Tibial nerve (tissue), 4 donors: ENCODE measurements around the gene SCN8A.

Experiments
- CTCF ChIP-seq, 5 experiments: fragments of 200-600 bp in 3 of 5; fragments of 450-650 bp in 2 of 5; sonication (generic) in 3 of 5; IDR thresholded peaks; one replicate each; pipeline ENCODE4 v1.5.1; 2016 to 2019; ENCODE audit warnings: antibody characterized with exemption in 5 of 5, mild to moderate bottlenecking in 3 of 5, moderate library complexity in 2 of 5
- EP300 ChIP-seq, 2 donors: sonication (generic); formaldehyde crosslinking; IDR thresholded peaks; one replicate each; pipeline ENCODE4 v1.6.1; 2017; ENCODE audit warnings: antibody characterized with exemption in 2 of 2, mild to moderate bottlenecking in 1 of 2
- POLR2A ChIP-seq, 2 donors: fragments of 450-650 bp; IDR thresholded peaks; one replicate each; pipeline ENCODE4 v1.6.1; 2017; ENCODE audit warnings: antibody characterized with exemption in 2 of 2, mild to moderate bottlenecking in 2 of 2, moderate library complexity in 2 of 2

GRCh38 chr12:51622564-51622963 is 31.5 kb downstream of the SCN8A start:
- TF ChIP-seq CTCF (IDR thresholded peaks at IDR 0.05) = no peak
- no peak for TF ChIP-seq EP300 (IDR thresholded peaks at IDR 0.05)
- no peak for TF ChIP-seq POLR2A (IDR thresholded peaks at IDR 0.05)
